GM12864 (cell line): ENCODE data around the gene OR6P1.

Experiments
- DNase-seq: peaks from one replicate; pipeline ENCODE4 v3.0.0-alpha.2; 2011; ENCODE audit warnings: low read depth
- H3K4me3 ChIP-seq: 2 replicates; pipeline ENCODE4 v1.5.1; 2011; ENCODE audit warnings: mild to moderate bottlenecking, low read depth, low read length, control low read depth
- TF ChIP-seq, protein P1 (sequence below): IDR thresholded peaks from 2 replicates; pipeline ENCODE4 v1.5.1; 2011; ENCODE audit warnings: low read depth, mild to moderate bottlenecking, moderate library complexity, low read length, control low read depth, inconsistent platforms; ENCODE audit errors: missing control alignments

OR6P1 gene

DNA sequence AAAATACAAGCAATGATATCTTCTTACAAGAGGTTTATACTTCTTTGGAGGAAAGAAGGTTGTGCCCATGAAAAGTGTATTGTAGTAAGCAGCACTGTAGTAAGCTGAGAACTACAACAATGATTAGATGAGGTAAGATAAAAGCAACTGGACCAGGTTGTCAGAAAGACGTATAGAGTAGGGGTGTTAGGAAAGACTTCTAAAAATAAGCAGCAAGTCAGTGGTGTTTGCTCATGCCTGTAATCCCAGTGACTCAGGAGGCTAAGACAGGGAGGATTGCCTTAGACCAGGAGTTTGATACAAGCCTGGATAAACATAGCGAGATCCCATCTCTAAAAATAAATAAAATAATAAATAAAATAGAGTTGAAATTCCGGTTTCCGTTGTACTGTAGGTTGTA lies 13.6 kb upstream of the OR6P1 start:
- H3K4me3 ChIP-seq, result no peak overlapping the region
- TF ChIP-seq, protein P1, sequence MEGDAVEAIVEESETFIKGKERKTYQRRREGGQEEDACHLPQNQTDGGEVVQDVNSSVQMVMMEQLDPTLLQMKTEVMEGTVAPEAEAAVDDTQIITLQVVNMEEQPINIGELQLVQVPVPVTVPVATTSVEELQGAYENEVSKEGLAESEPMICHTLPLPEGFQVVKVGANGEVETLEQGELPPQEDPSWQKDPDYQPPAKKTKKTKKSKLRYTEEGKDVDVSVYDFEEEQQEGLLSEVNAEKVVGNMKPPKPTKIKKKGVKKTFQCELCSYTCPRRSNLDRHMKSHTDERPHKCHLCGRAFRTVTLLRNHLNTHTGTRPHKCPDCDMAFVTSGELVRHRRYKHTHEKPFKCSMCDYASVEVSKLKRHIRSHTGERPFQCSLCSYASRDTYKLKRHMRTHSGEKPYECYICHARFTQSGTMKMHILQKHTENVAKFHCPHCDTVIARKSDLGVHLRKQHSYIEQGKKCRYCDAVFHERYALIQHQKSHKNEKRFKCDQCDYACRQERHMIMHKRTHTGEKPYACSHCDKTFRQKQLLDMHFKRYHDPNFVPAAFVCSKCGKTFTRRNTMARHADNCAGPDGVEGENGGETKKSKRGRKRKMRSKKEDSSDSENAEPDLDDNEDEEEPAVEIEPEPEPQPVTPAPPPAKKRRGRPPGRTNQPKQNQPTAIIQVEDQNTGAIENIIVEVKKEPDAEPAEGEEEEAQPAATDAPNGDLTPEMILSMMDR, result no peak
- no peak for DNase-seq

DNA sequence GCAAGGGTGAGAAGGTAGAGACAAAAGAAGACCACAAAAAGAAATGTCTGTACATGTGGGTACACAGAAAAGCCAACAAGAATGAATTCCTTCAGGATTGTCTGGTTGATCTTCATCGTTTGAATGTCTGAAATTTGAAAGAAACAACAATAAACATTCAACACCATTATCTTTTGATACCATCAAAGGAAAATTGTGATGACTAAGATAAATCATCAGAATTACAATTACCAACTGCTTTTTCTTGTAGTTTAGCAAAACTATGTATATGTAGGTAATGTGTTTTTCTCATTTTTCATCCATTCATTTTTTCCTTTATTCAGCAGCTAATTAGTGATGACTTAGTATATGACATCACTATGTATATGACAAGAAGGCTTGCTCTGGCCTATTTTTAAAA lies 9.4 kb upstream of the OR6P1 start, which contains the start of gene OR10X1:
Gene OR10X1 (minus strand): TSS at position 167 of the 400 bp plus-strand sequence. CDS start 0 bp downstream, at position 167.
- TF ChIP-seq, protein P1, result no peak
- DNase-seq, result no peak
- H3K4me3 ChIP-seq, result no peak within 1 kb of the TSS

DNA sequence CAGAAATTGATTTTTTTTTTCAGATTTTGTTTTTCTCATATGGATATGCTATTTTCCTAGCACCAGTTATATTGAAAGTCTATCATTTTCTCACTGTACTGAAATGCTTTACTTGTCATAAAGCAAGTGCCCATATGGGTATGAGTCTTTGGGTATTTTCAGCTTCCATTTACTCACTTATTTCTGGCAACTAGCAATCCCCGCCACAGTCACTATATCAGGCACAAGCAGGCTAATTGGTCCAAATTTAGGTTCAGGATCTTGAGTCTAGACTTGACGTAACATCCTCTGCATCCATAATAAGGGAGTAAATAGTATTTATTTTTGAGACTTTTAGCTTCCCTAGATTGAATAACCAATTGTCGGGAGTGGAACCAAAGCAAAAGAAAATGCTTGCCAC lies 7.2 kb upstream of the OR6P1 start:
- no peak overlapping the region for H3K4me3 ChIP-seq
- TF ChIP-seq, protein P1, result no peak
- DNase-seq, result no peak

DNA sequence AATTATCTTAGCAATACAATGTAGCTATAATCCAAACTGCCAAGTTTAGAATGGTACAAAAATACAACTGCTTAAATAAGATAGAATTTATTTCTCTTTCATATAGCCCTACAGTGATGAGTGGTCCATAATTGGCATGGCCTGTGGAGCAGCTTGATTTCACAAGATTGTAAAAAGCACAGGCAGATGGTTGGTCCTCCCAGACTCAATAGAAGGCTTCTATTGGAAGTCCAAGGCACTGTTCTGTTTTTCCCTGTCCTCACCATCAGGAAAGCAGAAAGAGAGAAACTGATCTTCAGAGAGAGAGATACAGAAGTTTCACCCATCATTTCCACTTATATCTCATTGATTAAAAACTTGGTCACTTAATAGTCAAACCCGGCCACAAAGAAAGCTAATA lies 1.8 kb upstream of the OR6P1 start:
- no peak overlapping the region for H3K4me3 ChIP-seq
- DNase-seq, result no peak
- TF ChIP-seq, protein P1, result no peak

DNA sequence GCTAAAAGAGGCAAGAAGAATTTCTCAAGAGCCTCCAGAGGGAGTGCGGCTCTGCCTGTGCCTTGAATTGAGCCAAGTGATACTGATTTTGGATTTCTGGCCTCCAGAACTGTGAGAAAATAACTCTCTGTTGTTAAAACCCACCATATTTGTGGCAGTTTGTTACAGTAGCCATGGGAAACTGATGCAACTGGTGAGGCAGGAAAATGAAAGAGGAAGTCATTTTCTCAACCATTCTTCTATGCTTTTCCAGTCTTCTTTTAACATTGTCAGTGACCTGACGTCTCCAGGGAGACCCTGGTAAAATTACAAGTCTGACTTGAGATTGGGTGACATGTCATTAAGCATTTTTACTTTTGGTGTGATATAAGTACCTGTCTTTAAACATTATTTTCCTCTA lies 5.8 kb downstream of the OR6P1 start:
- H3K4me3 ChIP-seq, result no peak overlapping the region
- TF ChIP-seq, protein P1, result no peak
- no peak for DNase-seq

DNA sequence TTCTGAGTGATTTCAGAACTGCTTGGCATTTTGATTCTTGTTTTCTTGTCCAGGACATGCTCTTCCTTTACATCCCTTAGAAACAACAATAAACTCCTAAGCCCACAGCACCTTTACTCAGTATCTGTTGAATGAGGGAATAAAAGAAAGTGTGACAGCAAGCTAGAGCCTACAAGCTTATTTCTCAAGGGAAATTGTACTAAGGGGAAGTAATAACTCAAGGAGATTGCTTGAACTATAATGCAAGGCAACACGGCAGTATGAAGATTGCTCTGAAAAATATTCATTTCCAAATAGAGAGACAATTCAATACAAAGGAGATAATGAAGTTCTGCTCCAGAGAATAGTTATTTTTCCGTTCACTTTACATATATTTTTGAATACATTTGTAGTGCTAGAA lies 6.5 kb downstream of the OR6P1 start:
- DNase-seq, result no peak

DNA sequence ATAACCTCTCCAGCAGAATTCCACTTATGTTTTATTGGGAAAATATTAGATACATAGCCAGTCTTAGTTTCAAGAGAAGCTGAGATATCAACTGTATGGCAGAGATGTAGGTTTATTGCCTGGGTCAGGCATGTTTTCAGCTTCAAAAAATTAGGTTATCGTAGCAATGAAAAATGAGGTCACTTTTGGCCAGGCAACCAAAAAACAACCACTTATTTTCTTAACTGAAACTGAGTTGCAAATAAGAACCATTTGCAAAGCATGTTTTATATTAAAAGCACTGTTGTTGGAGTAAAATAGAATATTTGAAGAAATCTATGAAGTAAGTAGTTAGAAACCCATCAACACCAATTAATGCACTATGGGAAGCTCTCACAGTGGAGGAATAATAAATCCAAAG lies 10.7 kb downstream of the OR6P1 start:
- TF ChIP-seq, protein P1, result no peak

More for the DNA sequence above, 6.5 kb downstream of the OR6P1 start:
- H3K4me3 ChIP-seq, result no peak overlapping the region
- TF ChIP-seq, protein P1, result no peak

More for the DNA sequence above, 10.7 kb downstream of the OR6P1 start:
- no peak for DNase-seq
- H3K4me3 ChIP-seq, result no peak overlapping the region
